ENCODE results near the gene EXO1. TPM values are rescaled to one million over a fixed set of nuclear protein-coding genes. Genes with fewer than 3 reads are reported as not detected.

The EXO1 gene
- total and polyA plus RNA-seq, 9 of the 15 experiments (the other 6 are each of a cell fraction or from before 2014, with no cell fraction given) = 36.0 to 125 (median 83.9) TPM

DNA sequence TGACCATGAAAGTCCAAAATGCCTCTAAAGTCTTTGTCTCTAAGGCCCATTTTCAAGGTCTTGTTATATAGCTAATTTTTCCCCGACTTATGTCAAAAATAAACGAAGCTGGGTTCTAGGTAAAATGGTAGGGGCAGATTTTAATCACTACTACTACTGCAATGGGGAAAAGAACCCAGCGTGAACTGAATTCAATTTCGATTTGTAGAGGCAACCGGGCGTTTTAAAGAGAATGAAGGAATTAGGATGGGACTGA is 536 bp upstream of the EXO1 start (continued):
- TF ChIP-seq HINFP (tag; conservative IDR thresholded peaks at IDR 0.05; ENCODE audit: low read depth) (peak; percentile 48; the same call in 1 of the 2 replicates), EHMT2 (IDR thresholded peaks at IDR 0.05) (0 out of 2 replicates have a peak, but pooled peaks have one; percentile 24), GATA2 (CRISPR knock-in tag; IDR thresholded peaks at IDR 0.05) (no peak), SOX6 (IDR thresholded peaks at IDR 0.05) (no peak), TFAP4 (CRISPR knock-in tag; IDR thresholded peaks at IDR 0.05; ENCODE audit: borderline replicate concordance) (no peak), POLR2A (conservative IDR thresholded peaks at IDR 0.05) (no peak), ZNF79 (CRISPR knock-in tag; IDR thresholded peaks at IDR 0.05; ENCODE audit: low read depth) (no peak), JUN (IDR thresholded peaks at IDR 0.05; ENCODE audit: borderline replicate concordance, low read depth, low read length) (no peak), JUN (CRISPR knock-in tag; IDR thresholded peaks at IDR 0.05; ENCODE audit: borderline replicate concordance) (no peak), KDM1A (IDR thresholded peaks at IDR 0.05) (0 out of 4 replicates have a peak, but pooled peaks of 1 of the 2 experiments have one; percentile 18), CTCFL (IDR thresholded peaks at IDR 0.05; ENCODE audit: borderline replicate concordance, insufficient read depth, low read depth, low read length, poor library complexity, severe bottlenecking) (no peak), ARID1B (IDR thresholded peaks at IDR 0.05) (no peak; the same call in 1 of the 2 replicates), OTX1 (CRISPR knock-in tag; IDR thresholded peaks at IDR 0.05) (no peak), FOXM1 (IDR thresholded peaks at IDR 0.05; ENCODE audit: low read depth) (0 out of 2 replicates have a peak, but pooled peaks have one; percentile 22), FOXM1 (CRISPR knock-in tag; IDR thresholded peaks at IDR 0.05; ENCODE audit: low read depth) (no peak), ZFP30 (CRISPR knock-in tag; IDR thresholded peaks at IDR 0.05; ENCODE audit: borderline replicate concordance) (no peak)
- TF ChIP-seq, protein P1, sequence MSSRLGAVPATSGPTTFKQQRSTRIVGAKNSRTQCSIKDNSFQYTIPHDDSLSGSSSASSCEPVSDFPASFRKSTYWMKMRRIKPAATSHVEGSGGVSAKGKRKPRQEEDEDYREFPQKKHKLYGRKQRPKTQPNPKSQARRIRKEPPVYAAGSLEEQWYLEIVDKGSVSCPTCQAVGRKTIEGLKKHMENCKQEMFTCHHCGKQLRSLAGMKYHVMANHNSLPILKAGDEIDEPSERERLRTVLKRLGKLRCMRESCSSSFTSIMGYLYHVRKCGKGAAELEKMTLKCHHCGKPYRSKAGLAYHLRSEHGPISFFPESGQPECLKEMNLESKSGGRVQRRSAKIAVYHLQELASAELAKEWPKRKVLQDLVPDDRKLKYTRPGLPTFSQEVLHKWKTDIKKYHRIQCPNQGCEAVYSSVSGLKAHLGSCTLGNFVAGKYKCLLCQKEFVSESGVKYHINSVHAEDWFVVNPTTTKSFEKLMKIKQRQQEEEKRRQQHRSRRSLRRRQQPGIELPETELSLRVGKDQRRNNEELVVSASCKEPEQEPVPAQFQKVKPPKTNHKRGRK (tag; IDR thresholded peaks at IDR 0.05) = no peak
- TF ChIP-seq, protein P2, sequence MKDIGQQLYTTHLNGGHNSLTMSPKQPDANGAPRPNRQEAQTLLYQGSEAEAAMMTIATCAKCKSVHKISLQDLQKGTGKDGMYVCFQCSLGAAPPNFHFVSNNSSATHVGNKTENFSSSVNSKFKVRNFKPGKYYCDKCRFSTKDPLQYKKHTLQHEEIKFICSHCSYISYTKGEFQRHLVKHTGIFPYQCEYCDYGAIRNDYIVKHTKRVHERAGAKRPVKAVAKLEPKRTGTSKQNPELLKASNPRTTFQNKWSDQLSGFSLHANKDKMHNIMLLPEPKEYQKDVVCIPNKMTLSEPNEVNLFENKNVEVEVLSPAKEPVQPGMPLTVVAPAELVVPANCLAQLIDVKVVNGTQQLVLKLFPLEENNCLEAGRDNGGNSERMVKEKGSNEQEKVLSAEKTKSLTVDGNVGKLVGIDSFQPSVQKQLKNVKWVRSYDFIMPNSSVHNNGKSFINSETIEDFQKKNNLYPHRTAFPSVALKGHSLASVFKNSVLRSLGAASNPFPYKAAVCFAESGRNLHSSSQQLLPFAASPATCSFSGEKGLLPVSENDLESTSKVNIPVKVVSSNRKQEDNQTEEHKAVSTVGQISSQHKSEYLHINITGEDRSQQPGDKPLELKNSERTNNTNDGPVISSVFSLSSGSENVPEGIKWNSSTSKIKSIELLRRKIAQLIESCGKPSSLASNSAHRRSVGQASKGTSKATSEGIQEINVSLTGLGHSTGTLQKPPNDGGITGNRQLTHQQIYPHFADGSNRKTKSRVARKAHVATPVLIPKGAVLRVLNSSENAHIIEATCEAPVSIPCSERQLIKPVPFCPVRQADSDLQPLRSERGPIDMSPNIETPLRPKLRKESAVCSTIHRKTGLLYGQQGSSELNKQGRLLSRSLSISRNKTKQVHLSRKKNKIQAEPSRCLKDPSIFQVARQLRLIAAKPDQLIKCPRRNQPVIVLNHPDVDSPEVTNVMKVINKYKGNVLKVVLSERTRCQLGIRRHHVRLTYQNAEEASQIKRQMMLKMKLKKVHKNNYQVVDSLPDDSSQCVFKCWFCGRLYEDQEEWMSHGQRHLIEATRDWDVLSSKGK (CRISPR knock-in tag; IDR thresholded peaks at IDR 0.05) = no peak
- TF ChIP-seq, protein P3, sequence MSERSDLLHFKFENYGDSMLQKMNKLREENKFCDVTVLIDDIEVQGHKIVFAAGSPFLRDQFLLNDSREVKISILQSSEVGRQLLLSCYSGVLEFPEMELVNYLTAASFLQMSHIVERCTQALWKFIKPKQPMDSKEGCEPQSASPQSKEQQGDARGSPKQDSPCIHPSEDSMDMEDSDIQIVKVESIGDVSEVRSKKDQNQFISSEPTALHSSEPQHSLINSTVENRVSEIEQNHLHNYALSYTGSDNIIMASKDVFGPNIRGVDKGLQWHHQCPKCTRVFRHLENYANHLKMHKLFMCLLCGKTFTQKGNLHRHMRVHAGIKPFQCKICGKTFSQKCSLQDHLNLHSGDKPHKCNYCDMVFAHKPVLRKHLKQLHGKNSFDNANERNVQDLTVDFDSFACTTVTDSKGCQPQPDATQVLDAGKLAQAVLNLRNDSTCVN (CRISPR knock-in tag; IDR thresholded peaks at IDR 0.05) = no peak
